Neuron (in vitro differentiated cells): ENCODE data around the gene KIAA1671.

Experiments
- H2AFZ ChIP-seq: one replicate; pipeline ENCODE4 v1.6.1; 2013; ENCODE audit warnings: low read depth, mild to moderate bottlenecking, inconsistent platforms, low read length, moderate library complexity
- H3K27me3 ChIP-seq: one replicate; pipeline ENCODE4 v1.6.1; 2013; ENCODE audit warnings: low read length; ENCODE audit not compliant: insufficient read depth
- H3K36me3 ChIP-seq: one replicate; pipeline ENCODE4 v1.6.1; 2013; ENCODE audit warnings: low read length; ENCODE audit not compliant: insufficient read depth
- H3K4me1 ChIP-seq: one replicate; pipeline ENCODE4 v1.6.1; 2013; ENCODE audit warnings: low read length; ENCODE audit not compliant: insufficient read depth
- H3K4me3 ChIP-seq: 2 replicates; pipeline ENCODE4 v1.5.1; 2013; ENCODE audit warnings: mild to moderate bottlenecking, low read length, moderate library complexity
- H3K9me3 ChIP-seq: one replicate; pipeline ENCODE4 v1.6.1; 2013; ENCODE audit warnings: low read length

Gene KIAA1671

DNA sequence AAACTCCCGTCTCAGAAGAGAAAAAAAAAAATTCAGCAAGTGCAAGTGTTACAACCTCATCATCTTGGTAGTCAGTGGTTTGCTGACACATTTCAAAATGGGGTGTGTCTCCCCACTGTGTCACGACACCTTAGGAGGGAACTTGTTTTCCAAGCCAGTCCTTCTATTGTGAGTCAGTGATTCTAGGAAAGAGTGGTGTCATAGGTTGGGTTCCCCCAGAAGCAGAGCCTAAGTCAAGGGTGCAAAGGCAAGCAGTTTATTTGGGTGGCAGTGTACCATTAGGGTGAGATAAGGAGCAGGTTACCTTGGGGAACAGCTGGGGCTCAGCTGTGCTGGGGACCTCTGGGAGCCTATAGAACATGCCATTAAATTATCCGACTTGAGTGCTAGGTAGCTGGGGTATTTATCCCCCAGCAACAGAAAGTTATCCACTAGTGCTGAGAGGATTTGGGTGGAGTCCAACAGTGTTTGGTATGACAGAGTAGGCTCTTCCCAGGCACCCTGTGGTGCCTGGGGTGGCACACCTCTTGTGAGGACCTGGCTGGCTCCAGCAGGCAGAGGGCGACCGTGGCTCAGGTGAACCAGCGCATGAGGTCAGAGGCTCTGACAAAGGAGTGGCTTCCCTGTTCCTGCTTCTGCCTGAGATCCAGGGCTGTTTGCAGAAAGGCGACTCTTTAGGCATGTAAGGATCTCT is 41.7 kb downstream of the KIAA1671 start:
- Histone ChIP-seq H3K27me3 (no peaks in the 10 kb centered on the region), H2AFZ (no peak overlapping the region), H3K9me3 (no peaks in the 10 kb centered on the region)

DNA sequence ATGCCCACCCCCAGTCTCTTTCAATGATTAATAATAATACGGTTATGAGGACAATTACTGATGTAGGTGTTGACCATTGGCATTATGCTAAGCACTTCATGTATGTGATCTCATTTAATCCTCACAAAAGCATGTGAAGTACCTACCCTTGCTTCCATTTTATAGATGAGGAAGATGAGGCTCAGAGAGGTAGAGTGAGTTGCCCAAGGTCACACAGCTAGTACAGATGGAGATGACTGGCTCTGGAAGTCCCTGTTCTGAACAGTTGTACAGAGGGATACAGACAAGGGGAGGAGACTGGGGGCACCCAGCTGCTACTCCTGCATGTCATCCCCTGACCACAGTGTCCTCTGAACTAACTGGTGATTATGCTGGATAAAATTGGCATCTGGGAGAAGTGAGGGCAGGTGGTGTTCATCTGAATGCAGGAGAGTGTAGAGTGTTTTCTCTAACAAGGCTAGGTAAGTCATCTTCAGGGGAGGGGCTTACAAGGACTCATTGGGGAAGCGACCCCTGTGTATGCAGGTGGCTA is 43.2 kb downstream of the KIAA1671 start:
- H3K36me3 ChIP-seq = no peaks in the 10 kb centered on the region
- no peak overlapping the region for H2AFZ ChIP-seq
- H3K4me3 ChIP-seq = no peak overlapping the region
- peaks cover 14% of the 10 kb centered on the region for H3K4me1 ChIP-seq
- no peaks in the 10 kb centered on the region for H3K9me3 ChIP-seq
- H3K27me3 ChIP-seq = no peaks in the 10 kb centered on the region

More for the DNA sequence above, 41.7 kb downstream of the KIAA1671 start:
- Histone ChIP-seq H3K4me3 (no peak overlapping the region), H3K4me1 (peaks cover 14% of the 10 kb centered on the region), H3K36me3 (no peaks in the 10 kb centered on the region)

DNA sequence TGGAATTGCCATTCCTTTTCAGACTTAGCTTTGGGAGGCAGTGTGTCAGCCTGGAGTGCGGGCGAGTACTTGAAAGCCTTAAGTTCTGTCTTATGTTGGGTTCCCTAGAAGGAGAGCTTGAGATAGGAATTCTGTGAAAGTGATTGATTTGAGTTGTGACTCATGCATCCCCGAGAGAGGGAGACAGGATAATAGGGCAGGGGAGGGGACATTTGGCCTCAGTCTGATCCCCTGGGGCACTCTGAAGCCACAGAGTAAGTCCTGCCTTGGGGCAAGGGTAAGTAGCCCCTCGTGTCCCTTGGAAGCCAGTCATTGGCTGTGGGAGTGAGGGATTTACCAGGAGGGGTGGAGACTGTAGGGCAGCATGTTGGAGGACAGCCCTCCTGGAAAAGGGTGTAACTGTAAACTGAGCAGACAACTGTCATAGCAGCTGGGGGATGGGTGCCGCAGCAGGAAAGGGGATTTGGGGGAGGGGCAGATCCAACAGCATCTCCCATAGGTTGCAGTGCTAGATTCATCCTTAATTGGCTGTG is 44.0 kb downstream of the KIAA1671 start:
- no peaks in the 10 kb centered on the region for H3K27me3 ChIP-seq
- no peak overlapping the region for H3K4me3 ChIP-seq
- H3K4me1 ChIP-seq = peaks cover 14% of the 10 kb centered on the region
- H3K36me3 ChIP-seq = no peaks in the 10 kb centered on the region
- H3K9me3 ChIP-seq = no peaks in the 10 kb centered on the region
- no peak overlapping the region for H2AFZ ChIP-seq

DNA sequence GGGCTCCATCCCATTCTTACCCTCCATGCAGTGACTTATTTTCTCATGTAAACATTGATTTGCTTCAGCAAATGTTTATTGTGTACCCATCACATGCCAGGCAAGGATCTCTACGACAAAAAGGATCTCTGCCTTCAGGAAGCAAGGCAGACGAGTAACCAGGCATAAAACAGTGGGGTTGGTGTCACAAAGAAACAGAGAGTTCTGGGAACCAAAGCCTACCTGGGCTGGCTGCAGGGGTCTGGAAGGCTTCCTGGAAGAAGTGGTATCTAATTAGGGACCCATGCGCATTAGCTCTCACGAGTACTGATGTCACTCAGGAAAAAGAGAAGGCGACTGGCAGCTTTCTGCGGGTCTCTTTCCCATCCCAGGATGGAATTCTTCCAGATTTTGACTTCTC is 44.5 kb downstream of the KIAA1671 start:
- H3K27me3 ChIP-seq = no peaks in the 10 kb centered on the region
- H3K4me1 ChIP-seq = peaks cover 14% of the 10 kb centered on the region
- H3K36me3 ChIP-seq = no peaks in the 10 kb centered on the region
- no peak overlapping the region for H3K4me3 ChIP-seq
- no peak overlapping the region for H2AFZ ChIP-seq
- no peaks in the 10 kb centered on the region for H3K9me3 ChIP-seq

DNA sequence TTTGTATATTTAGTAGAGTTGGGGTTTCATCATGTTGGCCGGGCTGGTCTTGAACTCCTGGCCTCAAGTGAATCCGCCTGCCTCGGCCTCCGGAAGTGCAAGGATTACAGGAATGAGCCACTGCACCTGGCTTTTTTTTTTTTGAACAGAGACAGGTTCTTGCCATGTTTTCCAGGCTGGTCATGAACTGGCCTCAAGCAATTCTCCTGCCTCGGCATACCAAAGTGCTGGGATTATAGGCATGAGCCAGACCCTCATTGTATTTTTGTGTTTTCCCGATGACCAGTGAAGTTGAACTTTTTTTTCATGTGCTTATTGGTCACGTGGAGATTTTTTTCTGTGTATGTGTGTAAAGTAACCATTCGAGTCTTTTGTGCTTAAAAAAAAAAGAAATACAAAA is 48.2 kb downstream of the KIAA1671 start:
- Histone ChIP-seq H3K4me3 (no peak overlapping the region), H3K36me3 (no peaks in the 10 kb centered on the region), H2AFZ (no peak overlapping the region), H3K27me3 (no peaks in the 10 kb centered on the region), H3K4me1 (peaks cover 14% of the 10 kb centered on the region), H3K9me3 (no peaks in the 10 kb centered on the region)

DNA sequence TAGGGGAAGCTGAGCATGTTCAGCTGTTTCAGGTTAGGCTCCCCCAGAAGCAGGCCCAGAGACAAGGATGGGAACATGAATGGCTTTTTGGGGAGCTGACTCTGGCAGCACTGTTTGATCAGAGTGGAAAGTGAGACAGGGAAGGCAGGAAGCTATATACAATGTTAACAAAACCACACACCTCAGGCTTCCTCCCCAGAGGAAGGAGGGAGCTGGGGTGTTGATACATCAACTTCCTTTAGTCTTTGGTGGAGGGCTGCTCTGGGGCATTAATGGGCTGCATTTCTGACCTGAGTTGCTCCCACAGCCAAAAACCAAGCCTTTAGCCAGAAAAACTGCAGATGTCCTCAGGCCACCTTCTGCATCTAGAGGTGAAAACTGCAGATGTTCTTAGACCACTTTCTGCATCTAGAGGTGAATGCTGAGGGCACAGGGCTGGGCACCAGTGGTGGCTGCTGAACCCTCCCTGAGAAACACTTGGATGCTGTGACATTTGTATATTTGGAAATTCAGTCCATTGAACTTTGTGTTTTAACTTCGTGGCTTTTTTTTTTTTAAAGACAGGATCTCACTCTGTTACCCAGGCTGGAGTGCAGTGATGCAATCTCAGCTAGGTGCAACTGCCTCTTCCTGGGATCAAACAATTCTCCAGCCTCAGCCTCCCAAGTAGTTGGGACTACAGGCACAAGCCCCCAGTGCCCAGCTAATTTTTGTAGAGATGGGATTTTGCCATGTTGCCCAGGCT is 49.9 kb downstream of the KIAA1671 start:
- Histone ChIP-seq H3K4me3 (no peak overlapping the region), H3K4me1 (peaks cover 4% of the 10 kb centered on the region), H3K9me3 (no peaks in the 10 kb centered on the region), H2AFZ (no peak overlapping the region), H3K36me3 (no peaks in the 10 kb centered on the region), H3K27me3 (no peaks in the 10 kb centered on the region)

DNA sequence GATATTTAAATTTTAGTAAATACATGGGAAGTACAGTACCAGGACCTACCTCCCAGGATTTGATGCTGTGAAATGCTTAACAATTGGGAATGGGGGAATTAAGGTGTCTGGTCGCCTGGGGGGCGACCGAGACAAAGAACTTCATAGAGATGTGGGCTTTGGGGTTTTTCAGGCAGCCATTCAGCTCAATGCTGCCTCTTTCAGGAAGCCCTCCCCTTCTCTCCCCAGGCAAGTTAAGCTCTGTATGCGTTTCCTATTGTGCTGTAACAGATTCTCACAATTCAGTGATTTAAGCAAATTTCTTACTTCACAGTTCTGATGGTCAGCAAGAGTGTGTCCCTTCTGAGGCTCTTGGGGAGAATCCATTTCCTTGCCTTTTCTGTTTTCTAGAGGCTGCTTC is 53.8 kb downstream of the KIAA1671 start:
- H3K36me3 ChIP-seq = no peaks in the 10 kb centered on the region
- peaks cover 8% of the 10 kb centered on the region for H3K4me1 ChIP-seq
- H3K9me3 ChIP-seq = no peaks in the 10 kb centered on the region
- H3K4me3 ChIP-seq = no peak overlapping the region
- H2AFZ ChIP-seq = no peak overlapping the region
- H3K27me3 ChIP-seq = no peaks in the 10 kb centered on the region

DNA sequence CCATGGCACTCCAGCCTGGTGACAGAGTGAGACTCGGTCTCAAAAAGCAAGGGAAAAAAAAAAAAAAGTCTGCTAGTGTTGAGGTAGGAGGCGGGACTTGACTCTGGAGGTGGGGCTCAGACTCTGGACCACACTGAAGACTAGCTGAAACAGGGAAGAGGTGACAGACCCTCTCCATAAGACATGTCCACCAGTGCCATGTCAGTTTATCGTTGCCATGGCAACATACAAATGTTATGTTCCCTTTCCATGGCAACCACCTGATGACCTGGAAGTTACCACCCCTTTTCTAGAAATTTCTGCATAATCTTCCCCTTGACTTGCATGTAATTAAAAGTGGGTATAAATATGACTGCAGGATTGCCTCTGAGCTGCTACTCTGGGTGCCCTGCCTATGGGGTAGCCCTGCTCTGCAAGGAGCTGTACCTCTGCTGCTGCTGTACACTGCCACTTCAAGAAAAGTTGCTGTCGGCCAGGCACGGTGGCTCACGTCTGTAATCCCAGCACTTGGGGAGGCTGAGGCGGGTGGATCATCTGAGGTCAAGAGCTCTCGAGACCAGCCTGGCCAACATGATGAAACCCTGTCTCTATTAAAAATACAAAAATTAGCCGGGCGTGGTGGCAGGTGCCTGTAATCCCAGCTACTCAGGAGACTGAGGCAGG is 55.1 kb downstream of the KIAA1671 start:
- Histone ChIP-seq H3K9me3 (no peaks in the 10 kb centered on the region), H3K4me1 (peaks cover 8% of the 10 kb centered on the region), H3K36me3 (no peaks in the 10 kb centered on the region), H3K4me3 (no peak overlapping the region), H3K27me3 (no peaks in the 10 kb centered on the region), H2AFZ (no peak overlapping the region)

DNA sequence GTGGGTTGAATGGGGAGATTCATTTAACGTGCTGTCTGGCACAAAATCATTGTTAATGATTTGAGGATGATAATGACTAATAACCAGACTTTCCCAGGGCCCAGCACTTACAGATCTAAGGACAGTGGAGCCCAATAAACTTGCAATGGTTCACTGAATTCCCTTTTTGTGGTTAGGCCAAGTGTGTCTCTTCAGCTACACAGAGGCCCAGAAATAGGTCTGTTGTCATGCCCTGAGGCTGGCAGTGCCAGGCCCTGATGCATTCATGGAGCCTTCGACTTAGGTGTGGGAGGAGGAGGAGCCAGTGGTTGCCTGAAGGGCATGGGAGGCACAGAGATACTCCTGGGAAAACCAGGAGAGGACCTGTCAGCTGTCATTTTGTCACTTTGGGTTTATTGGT is 56.1 kb downstream of the KIAA1671 start:
- Histone ChIP-seq H2AFZ (no peak overlapping the region), H3K36me3 (no peaks in the 10 kb centered on the region), H3K27me3 (no peaks in the 10 kb centered on the region), H3K9me3 (no peaks in the 10 kb centered on the region), H3K4me1 (peaks cover 8% of the 10 kb centered on the region), H3K4me3 (no peak overlapping the region)

DNA sequence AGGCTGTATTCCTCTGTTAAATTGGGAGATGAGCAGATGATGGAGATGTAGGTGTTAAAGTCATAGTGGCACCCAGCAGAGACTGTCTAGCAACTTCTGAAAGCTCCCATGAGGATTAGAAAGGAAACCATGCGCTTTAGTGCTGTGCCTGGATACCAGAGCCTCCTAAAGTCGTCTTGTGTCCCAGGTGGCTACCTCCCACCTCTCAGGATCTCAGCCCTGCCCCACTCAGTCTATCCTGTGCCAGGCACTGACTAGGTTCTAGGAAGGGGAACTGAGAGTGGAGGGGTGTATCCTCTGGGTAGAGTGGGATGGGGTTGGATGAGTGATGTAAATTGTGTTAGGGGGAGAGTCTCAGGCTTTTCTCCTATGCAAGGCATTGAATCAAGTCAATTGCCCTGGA is 60.2 kb downstream of the KIAA1671 start:
- Histone ChIP-seq H3K9me3 (peaks cover 7% of the 10 kb centered on the region), H3K27me3 (no peaks in the 10 kb centered on the region), H3K4me1 (peaks cover under 1% of the 10 kb centered on the region), H3K36me3 (peaks cover 4% of the 10 kb centered on the region), H2AFZ (no peak overlapping the region), H3K4me3 (no peak overlapping the region)

DNA sequence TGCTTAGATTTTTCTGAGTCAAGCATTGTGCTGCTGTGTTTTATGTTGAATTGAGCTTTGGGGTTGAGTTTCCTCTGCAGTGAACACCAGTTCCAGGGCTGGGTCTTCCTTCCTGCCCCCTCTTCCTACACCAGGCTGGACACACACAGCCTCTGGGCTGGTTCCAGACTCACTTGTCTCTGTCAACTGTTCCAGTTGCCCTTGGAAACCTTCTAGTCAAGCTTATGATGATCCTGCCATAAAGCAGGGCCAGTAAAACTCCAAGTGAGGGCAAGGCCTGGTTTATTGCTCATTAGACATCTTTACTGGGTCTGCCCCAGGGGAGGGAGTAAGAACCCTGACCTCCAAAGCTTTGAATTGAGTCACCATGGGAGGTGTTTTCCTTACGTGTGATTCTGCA is 61.1 kb downstream of the KIAA1671 start:
- Histone ChIP-seq H3K27me3 (no peaks in the 10 kb centered on the region), H3K36me3 (peaks cover 4% of the 10 kb centered on the region), H3K4me1 (no peaks in the 10 kb centered on the region), H2AFZ (no peak overlapping the region), H3K9me3 (peaks cover 7% of the 10 kb centered on the region), H3K4me3 (no peak overlapping the region)

DNA sequence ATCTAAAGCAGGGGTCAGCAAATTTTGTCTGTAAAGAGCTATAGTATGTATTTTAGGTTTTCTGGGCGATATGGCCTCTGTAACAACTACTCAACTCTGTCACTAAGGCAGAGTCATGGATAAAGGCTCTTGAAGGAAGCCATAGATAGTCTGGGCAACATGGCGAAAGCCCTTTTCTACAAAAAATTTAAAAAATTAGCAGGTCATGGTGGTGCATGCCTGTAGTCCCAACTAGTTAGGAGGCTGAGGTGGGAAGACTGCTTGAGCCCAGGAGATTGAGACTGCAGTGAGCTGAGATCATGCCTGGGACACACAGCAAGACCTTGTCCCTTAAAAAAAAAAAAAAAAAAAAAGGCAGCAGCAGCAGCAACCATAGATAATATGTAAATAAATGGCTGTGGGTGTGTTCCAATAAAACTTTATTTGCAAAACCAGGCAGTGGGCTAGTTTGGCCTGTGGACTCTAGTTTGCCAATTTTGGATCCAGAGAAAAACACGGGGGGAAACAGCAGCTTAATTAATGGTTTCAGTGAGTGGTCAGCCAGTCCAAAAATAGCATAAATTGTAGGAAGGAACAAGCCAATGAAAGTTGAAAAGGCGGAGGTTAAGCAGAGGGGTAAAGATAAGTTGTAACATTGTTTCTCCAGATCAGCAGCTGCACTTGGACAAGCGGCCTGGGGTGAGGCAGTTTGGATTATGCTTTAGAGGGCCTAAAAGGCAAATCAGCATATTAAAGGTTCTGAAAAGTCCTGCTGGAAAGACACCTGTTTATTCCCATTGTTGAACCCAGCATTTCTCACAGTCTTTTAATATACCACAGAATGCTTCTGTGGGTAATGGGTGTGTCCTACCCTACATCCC is 62.6 kb downstream of the KIAA1671 start:
- Histone ChIP-seq H2AFZ (no peak overlapping the region), H3K4me3 (no peak overlapping the region), H3K27me3 (no peaks in the 10 kb centered on the region), H3K36me3 (peaks cover 4% of the 10 kb centered on the region), H3K9me3 (peaks cover 7% of the 10 kb centered on the region), H3K4me1 (no peaks in the 10 kb centered on the region)
